Measurements from ENCODE around the gene SF3A1.
A peak's percentile ranks its signal among the peaks of the same experiment; 100 is the strongest.
"Not testable (repeated sequence)": the region's sequence is repeated elsewhere in the genome, so short reads cannot be mapped to it uniquely, and the experiment has no call there.

Gene SF3A1

GRCh38 chr22:30356449-30357235 lies at the start of gene SF3A1, which contains the start of gene CCDC157:
SF3A1 (minus strand) TSS chr22:30356894; CDS start chr22:30356792, 102 bp downstream.
CCDC157 (plus strand) TSS chr22:30357007; CDS start chr22:30366001, 8,994 bp downstream.
- H3K4me3 ChIP-seq (replicated peaks; ENCODE audit: low read depth, low read length): peak within 1 kb of the TSS; percentile 96
- DNase-seq (ENCODE audit: low read depth): peak; percentile 92

GRCh38 chr22:30406400-30406799 lies 49.7 kb upstream of the SF3A1 start:
- TF ChIP-seq CTCF (IDR thresholded peaks at IDR 0.05; ENCODE audit: low read length, missing control alignments): no peak
- no peak overlapping the region for H3K4me3 ChIP-seq (replicated peaks; ENCODE audit: low read depth, low read length)
- DNase-seq (ENCODE audit: low read depth): no peak

More at GRCh38 chr22:30356449-30357235, at the start of gene SF3A1, which contains the start of gene CCDC157:
- TF ChIP-seq CTCF (IDR thresholded peaks at IDR 0.05; ENCODE audit: low read length, missing control alignments): no peak

GRCh38 chr22:30405731-30406130 lies 49.0 kb upstream of the SF3A1 start:
- DNase-seq (ENCODE audit: low read depth): no peak
- H3K4me3 ChIP-seq (replicated peaks; ENCODE audit: low read depth, low read length): no peak overlapping the region
- TF ChIP-seq CTCF (IDR thresholded peaks at IDR 0.05; ENCODE audit: low read length, missing control alignments): no peak

GRCh38 chr22:30404307-30404706 lies 47.6 kb upstream of the SF3A1 start:
- no peak for TF ChIP-seq CTCF (IDR thresholded peaks at IDR 0.05; ENCODE audit: low read length, missing control alignments)
- no peak overlapping the region for H3K4me3 ChIP-seq (replicated peaks; ENCODE audit: low read depth, low read length)
- DNase-seq (ENCODE audit: low read depth): no peak

GRCh38 chr22:30402766-30403104 lies 46.0 kb upstream of the SF3A1 start:
- DNase-seq (ENCODE audit: low read depth); H3K4me3 ChIP-seq (replicated peaks; ENCODE audit: low read depth, low read length): not testable (repeated sequence)

GRCh38 chr22:30402028-30402765 lies 45.5 kb upstream of the SF3A1 start:
- H3K4me3 ChIP-seq (replicated peaks; ENCODE audit: low read depth, low read length): peak overlapping the region; percentile 3
- TF ChIP-seq CTCF (IDR thresholded peaks at IDR 0.05; ENCODE audit: low read length, missing control alignments): no peak
- peak; percentile 36 for DNase-seq (ENCODE audit: low read depth)

- not testable (repeated sequence) for DNase-seq (ENCODE audit: low read depth); H3K4me3 ChIP-seq (replicated peaks; ENCODE audit: low read depth, low read length)
Measured at GRCh38 chr22:30401024-30401423, 44.3 kb upstream of the SF3A1 start.
